Measurements from ENCODE around the gene SLC5A9. TPM values are rescaled to one million over a fixed set of nuclear protein-coding genes. Genes with fewer than 3 reads are reported as not detected.
"Not testable (repeated sequence)": the region's sequence is repeated elsewhere in the genome, so short reads cannot be mapped to it uniquely, and the experiment has no call there.

The SLC5A9 gene
- total RNA-seq, 1 donor from 2014 or later, result not detected

GRCh38 chr1:48207131-48207530, 15.4 kb upstream of the SLC5A9 start:
- no peak for DNase-seq (ENCODE audit: low read depth)
- H3K36me3 ChIP-seq (ENCODE audit: control insufficient read depth, insufficient read depth, low read length), result no peaks in the 10 kb centered on the region
- no peak overlapping the region for H3K4me3 ChIP-seq (ENCODE audit: low read depth, low read length)
- no peak for TF ChIP-seq CTCF (IDR thresholded peaks at IDR 0.05; ENCODE audit: insufficient read depth, low read length, poor library complexity, severe bottlenecking)
- H3K27me3 ChIP-seq (ENCODE audit: control insufficient read depth, insufficient read depth, low read length), result no peaks in the 10 kb centered on the region

GRCh38 chr1:48207536-48208075, 14.9 kb upstream of the SLC5A9 start:
- Histone ChIP-seq H3K27me3 (ENCODE audit: control insufficient read depth, insufficient read depth, low read length) (no peaks in the 10 kb centered on the region), H3K36me3 (ENCODE audit: control insufficient read depth, insufficient read depth, low read length) (no peaks in the 10 kb centered on the region), H3K4me3 (ENCODE audit: low read depth, low read length) (no peak overlapping the region)
- DNase-seq (ENCODE audit: low read depth), result no peak
- no peak for TF ChIP-seq CTCF (IDR thresholded peaks at IDR 0.05; ENCODE audit: insufficient read depth, low read length, poor library complexity, severe bottlenecking)

GRCh38 chr1:48208251-48208650, 14.3 kb upstream of the SLC5A9 start:
- no peak for DNase-seq (ENCODE audit: low read depth)
- no peak for TF ChIP-seq CTCF (IDR thresholded peaks at IDR 0.05; ENCODE audit: insufficient read depth, low read length, poor library complexity, severe bottlenecking)
- Histone ChIP-seq H3K4me3 (ENCODE audit: low read depth, low read length) (no peak overlapping the region), H3K27me3 (ENCODE audit: control insufficient read depth, insufficient read depth, low read length) (no peaks in the 10 kb centered on the region), H3K36me3 (ENCODE audit: control insufficient read depth, insufficient read depth, low read length) (no peaks in the 10 kb centered on the region)

- H3K4me3 ChIP-seq (ENCODE audit: low read depth, low read length), result no peak overlapping the region
- H3K36me3 ChIP-seq (ENCODE audit: control insufficient read depth, insufficient read depth, low read length), result no peaks in the 10 kb centered on the region
- no peaks in the 10 kb centered on the region for H3K27me3 ChIP-seq (ENCODE audit: control insufficient read depth, insufficient read depth, low read length)
- TF ChIP-seq CTCF (IDR thresholded peaks at IDR 0.05; ENCODE audit: insufficient read depth, low read length, poor library complexity, severe bottlenecking), result no peak
- DNase-seq (ENCODE audit: low read depth), result no peak
Observed at GRCh38 chr1:48208652-48209051, 13.9 kb upstream of the SLC5A9 start.

- H3K27me3 ChIP-seq (ENCODE audit: control insufficient read depth, insufficient read depth, low read length); DNase-seq (ENCODE audit: low read depth); H3K36me3 ChIP-seq (ENCODE audit: control insufficient read depth, insufficient read depth, low read length); H3K4me3 ChIP-seq (ENCODE audit: low read depth, low read length): not testable (repeated sequence)
Observed at GRCh38 chr1:48213462-48213861, 9.1 kb upstream of the SLC5A9 start.

- H3K36me3 ChIP-seq (ENCODE audit: control insufficient read depth, insufficient read depth, low read length); DNase-seq (ENCODE audit: low read depth); H3K27me3 ChIP-seq (ENCODE audit: control insufficient read depth, insufficient read depth, low read length); H3K4me3 ChIP-seq (ENCODE audit: low read depth, low read length): not testable (repeated sequence)
Observed at GRCh38 chr1:48214366-48214765, 8.2 kb upstream of the SLC5A9 start.

- Histone ChIP-seq H3K4me3 (ENCODE audit: low read depth, low read length) (no peak overlapping the region), H3K27me3 (ENCODE audit: control insufficient read depth, insufficient read depth, low read length) (peaks cover 3% of the 10 kb centered on the region)
- TF ChIP-seq CTCF (IDR thresholded peaks at IDR 0.05; ENCODE audit: insufficient read depth, low read length, poor library complexity, severe bottlenecking), result no peak
Observed at GRCh38 chr1:48214820-48215219, 7.7 kb upstream of the SLC5A9 start.

More at GRCh38 chr1:48214820-48215219, 7.7 kb upstream of the SLC5A9 start:
- no peak for DNase-seq (ENCODE audit: low read depth)
- H3K36me3 ChIP-seq (ENCODE audit: control insufficient read depth, insufficient read depth, low read length), result no peaks in the 10 kb centered on the region

Measured in kidney epithelial cell (primary cell).